H9 (cell line): ENCODE results near the gene HPCAL1. TPM values are rescaled to one million over a fixed set of nuclear protein-coding genes. Genes with fewer than 3 reads are reported as not detected.

Experiments used
- DNase-seq: peaks from one replicate; pipeline ENCODE4 v3.0.0-alpha.2; 2017
- H2AFZ ChIP-seq: one replicate; pipeline ENCODE4 v1.6.1; 2013; ENCODE audit warnings: mild to moderate bottlenecking, low read length, control low read depth, moderate library complexity
- H2AK5ac ChIP-seq: 2 replicates; pipeline ENCODE4 v1.6.1; 2013; ENCODE audit warnings: low read length, control low read depth, mixed read lengths; ENCODE audit not compliant: insufficient read length
- H2BK120ac ChIP-seq: one replicate; pipeline ENCODE4 v1.6.1; 2013; ENCODE audit warnings: low read depth, mild to moderate bottlenecking, low read length, control low read depth, inconsistent platforms; ENCODE audit not compliant: poor library complexity, severe bottlenecking
- H2BK12ac ChIP-seq: 2 replicates; pipeline ENCODE4 v1.6.1; 2013; ENCODE audit warnings: low read length, control low read depth, mixed read lengths, low read depth; ENCODE audit not compliant: insufficient read length
- H2BK15ac ChIP-seq: 2 replicates; pipeline ENCODE4 v1.6.1; 2013; ENCODE audit warnings: low read depth, low read length, control low read depth
- H2BK20ac ChIP-seq: one replicate; pipeline ENCODE4 v1.6.1; 2013; ENCODE audit warnings: low read depth, mild to moderate bottlenecking, low read length, control low read depth, inconsistent platforms; ENCODE audit not compliant: poor library complexity, severe bottlenecking
- H2BK5ac ChIP-seq: 2 replicates; pipeline ENCODE4 v1.6.1; 2013; ENCODE audit warnings: low read length, control low read depth, mixed read lengths; ENCODE audit not compliant: insufficient read length
- H3K14ac ChIP-seq: 2 replicates; pipeline ENCODE4 v1.6.1; 2013; ENCODE audit warnings: low read length, control low read depth; ENCODE audit not compliant: insufficient read depth
- H3K18ac ChIP-seq: 2 replicates; pipeline ENCODE4 v1.6.1; 2013; ENCODE audit warnings: low read depth, mild to moderate bottlenecking, mixed read lengths, low read length, control low read depth; ENCODE audit not compliant: insufficient read length
- H3K23ac ChIP-seq: 2 replicates; pipeline ENCODE4 v1.6.1; 2013; ENCODE audit warnings: low read length, control low read depth, mixed read lengths, low read depth; ENCODE audit not compliant: insufficient read length
- H3K23me2 ChIP-seq: 2 replicates; pipeline ENCODE4 v1.6.1; 2013; ENCODE audit warnings: low read depth, mild to moderate bottlenecking, mixed read lengths, low read length, control low read depth; ENCODE audit not compliant: insufficient read length, poor library complexity, severe bottlenecking
- H3K27ac ChIP-seq: 2 replicates; pipeline ENCODE4 v1.5.1; 2013; ENCODE audit warnings: low read length, control low read depth, mixed read lengths, low read depth; ENCODE audit not compliant: insufficient read length
- H3K27me3 ChIP-seq: 2 replicates; pipeline ENCODE4 v1.6.1; 2013; ENCODE audit warnings: low read length, control low read depth, inconsistent platforms; ENCODE audit not compliant: insufficient read depth
- H3K4ac ChIP-seq: 2 replicates; pipeline ENCODE4 v1.6.1; 2013; ENCODE audit warnings: low read depth, mild to moderate bottlenecking, control low read depth, inconsistent platforms, low read length, moderate library complexity
- H3K4me1 ChIP-seq: 2 replicates; pipeline ENCODE4 v1.6.1; 2013; ENCODE audit warnings: low read length, control low read depth, inconsistent platforms; ENCODE audit not compliant: insufficient read depth
- H3K4me2 ChIP-seq: 2 replicates; pipeline ENCODE4 v1.6.1; 2013; ENCODE audit warnings: low read length, control low read depth, mixed read lengths; ENCODE audit not compliant: insufficient read length, insufficient read depth
- H3K56ac ChIP-seq: 2 replicates; pipeline ENCODE4 v1.6.1; 2013; ENCODE audit warnings: low read depth, mild to moderate bottlenecking, mixed read lengths, low read length, control low read depth; ENCODE audit not compliant: insufficient read length
- H3K79me1 ChIP-seq: 2 replicates; pipeline ENCODE4 v1.6.1; 2013; ENCODE audit warnings: low read depth, mild to moderate bottlenecking, moderate library complexity, low read length, control low read depth, inconsistent platforms; ENCODE audit not compliant: insufficient read depth, poor library complexity, severe bottlenecking
- H3K79me2 ChIP-seq: 2 replicates; pipeline ENCODE4 v1.6.1; 2013; ENCODE audit warnings: low read length, control low read depth, inconsistent platforms; ENCODE audit not compliant: insufficient read depth
- H3K9ac ChIP-seq: 2 replicates; pipeline ENCODE4 v1.6.1; 2013; ENCODE audit warnings: low read length, control low read depth, mixed read lengths; ENCODE audit not compliant: insufficient read length; ENCODE audit errors: extremely low read depth
- H3K9me3 ChIP-seq: one replicate; pipeline ENCODE4 v1.6.1; 2013; ENCODE audit warnings: low read depth, low read length, inconsistent platforms; ENCODE audit not compliant: control insufficient read depth
- H3T11ph ChIP-seq: one replicate; pipeline ENCODE4 v1.6.1; 2013; ENCODE audit warnings: mild to moderate bottlenecking, low read length, control low read depth, inconsistent platforms
- H4K20me1 ChIP-seq: one replicate; pipeline ENCODE4 v1.6.1; 2013; ENCODE audit not compliant: control insufficient read depth, insufficient read length, insufficient read depth
- H4K5ac ChIP-seq: 2 replicates; pipeline ENCODE4 v1.6.1; 2013; ENCODE audit warnings: low read depth, mild to moderate bottlenecking, mixed read lengths, low read length, control low read depth; ENCODE audit not compliant: insufficient read length
- H4K8ac ChIP-seq: replicated peaks from 2 replicates; pipeline ENCODE4 v1.6.1; 2013; ENCODE audit warnings: low read length, control low read depth, mixed read lengths, low read depth; ENCODE audit not compliant: insufficient read length
- H4K91ac ChIP-seq: 2 replicates; pipeline ENCODE4 v1.6.1; 2013; ENCODE audit warnings: low read depth, mild to moderate bottlenecking, moderate library complexity, mixed read lengths, low read length, control low read depth; ENCODE audit not compliant: insufficient read length
- H3K27ac Mint-ChIP-seq, 3 experiments: 2 replicates in 2 of 3; 3 replicates in 1 of 3; pipeline ENCODE4 v1.8.0; 2020 to 2021; ENCODE audit warnings: mixed read lengths in 3 of 3, mild to moderate bottlenecking in 1 of 3, moderate library complexity in 1 of 3
- H3K27me3 Mint-ChIP-seq: 2 replicates; pipeline ENCODE4 v1.8.0; 2021; ENCODE audit warnings: low read depth, mild to moderate bottlenecking, moderate library complexity, mixed read lengths
- H3K36me3 Mint-ChIP-seq, 3 experiments: 2 replicates in 2 of 3; 3 replicates in 1 of 3; pipeline ENCODE4 v1.8.0; 2020 to 2021; ENCODE audit warnings: low read depth in 3 of 3, mixed read lengths in 3 of 3; ENCODE audit not compliant: insufficient read depth in 1 of 3
- H3K4me1 Mint-ChIP-seq, 2 experiments: 2 replicates each; pipeline ENCODE4 v1.8.0; 2020; ENCODE audit warnings: mixed read lengths in 2 of 2
- H3K4me3 Mint-ChIP-seq, 2 experiments: 2 replicates in 1 of 2; 3 replicates in 1 of 2; pipeline ENCODE4 v1.8.0; 2020 to 2021; ENCODE audit warnings: mild to moderate bottlenecking in 2 of 2, mixed read lengths in 2 of 2, moderate library complexity in 1 of 2
- H3K9me3 Mint-ChIP-seq, 2 experiments: 2 replicates in 1 of 2; 3 replicates in 1 of 2; pipeline ENCODE4 v1.8.0; 2020; ENCODE audit warnings: mild to moderate bottlenecking in 2 of 2, mixed read lengths in 2 of 2, moderate library complexity in 1 of 2
- WGBS: extraction: QIAGEN DNeasy Blood & Tissue Kit; methylation state at CpG from one replicate; pipeline ENCODE4 v1.1.7; 2013; ENCODE audit warnings: missing lambda C conversion rate, low lambda C conversion rate, mixed read lengths; ENCODE audit not compliant: insufficient read length; ENCODE audit errors: extremely low coverage; 5-methylcytosine and 5-hydroxymethylcytosine counted together
- total RNA-seq: library from RNA; stranded (reverse); gene quantifications from 2 replicates; pipeline ENCODE4 v1.2.1, GENCODE V29; 2021
- TF ChIP-seq, protein P1 (sequence below): fragments of 200-600 bp; sonication (generic); conservative IDR thresholded peaks from 3 replicates; pipeline ENCODE4 v1.8.0; 2021; ENCODE audit warnings: antibody characterized with exemption, mild to moderate bottlenecking

Gene HPCAL1
- total RNA-seq, 1 experiment from 2014 or later, result 4.7 TPM

DNA sequence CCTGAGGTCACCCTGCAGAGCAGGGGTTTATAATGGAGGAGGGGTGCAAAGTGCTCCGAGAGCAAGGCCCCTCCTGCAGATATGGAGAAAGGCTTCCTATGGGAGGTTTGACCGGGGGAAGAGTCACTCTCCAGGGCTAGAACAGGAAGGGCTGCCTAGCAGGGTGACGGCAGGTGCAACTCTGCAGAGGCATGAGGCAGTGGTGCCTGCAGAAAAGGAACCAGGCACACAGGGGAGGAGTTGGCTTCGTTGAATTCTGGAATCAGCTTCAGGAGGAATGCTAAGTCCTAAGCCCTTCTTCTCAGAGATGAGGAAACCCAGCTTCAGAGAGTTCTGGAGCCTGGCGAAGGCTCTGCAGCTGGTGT is 17.5 kb upstream of the HPCAL1 start:
- no peaks in the 10 kb centered on the region for H3K27me3 ChIP-seq

More for the DNA sequence above, 17.5 kb upstream of the HPCAL1 start:
- no peak overlapping the region for H4K5ac ChIP-seq
- no peak overlapping the region for H2BK20ac ChIP-seq
- no peak for DNase-seq
- no peak overlapping the region for H3K27ac ChIP-seq
- H4K91ac ChIP-seq, result no peak overlapping the region
- H4K20me1 ChIP-seq, result no peaks in the 10 kb centered on the region
- H2BK12ac ChIP-seq, result no peak overlapping the region
- no peaks in the 10 kb centered on the region for H3K79me2 ChIP-seq
- no peak overlapping the region for H2AK5ac ChIP-seq
- no peaks in the 10 kb centered on the region for H3K36me3 Mint-ChIP-seq
- H3K9ac ChIP-seq, result no peak overlapping the region
- H3K4me1 Mint-ChIP-seq, result peaks cover 9% of the 10 kb centered on the region in 2 experiments
- no peak overlapping the region for H3K18ac ChIP-seq
- 0 out of 2 replicates have a peak overlapping the region, but pooled peaks have one; percentile 6 for H3K14ac ChIP-seq
- no peaks in the 10 kb centered on the region for H3K79me1 ChIP-seq
- H3K23me2 ChIP-seq, result no peaks in the 10 kb centered on the region
- no peak overlapping the region for H2BK15ac ChIP-seq
- H3K9me3 Mint-ChIP-seq, result no peaks in the 10 kb centered on the region
- H3K4me1 ChIP-seq, result no peaks in the 10 kb centered on the region
- no peak overlapping the region for H2BK120ac ChIP-seq
- no peak overlapping the region for H3K27ac Mint-ChIP-seq
- H3K23ac ChIP-seq, result no peak overlapping the region
- no peak overlapping the region for H3K56ac ChIP-seq
- H4K8ac ChIP-seq, result no peak overlapping the region
- no peak overlapping the region for H3T11ph ChIP-seq
- no CpG with 5 or more reads among the region's 5 CpGs for WGBS
- no peak overlapping the region for H3K4ac ChIP-seq
- H2BK5ac ChIP-seq, result no peak overlapping the region
- H2AFZ ChIP-seq, result no peak overlapping the region
- H3K4me3 Mint-ChIP-seq, result no peak overlapping the region
- H3K9me3 ChIP-seq, result no peaks in the 10 kb centered on the region
- H3K4me2 ChIP-seq, result no peak overlapping the region
- H3K27me3 Mint-ChIP-seq, result no peaks in the 10 kb centered on the region; the same call in 1 of the 2 replicates
- TF ChIP-seq, protein P1, sequence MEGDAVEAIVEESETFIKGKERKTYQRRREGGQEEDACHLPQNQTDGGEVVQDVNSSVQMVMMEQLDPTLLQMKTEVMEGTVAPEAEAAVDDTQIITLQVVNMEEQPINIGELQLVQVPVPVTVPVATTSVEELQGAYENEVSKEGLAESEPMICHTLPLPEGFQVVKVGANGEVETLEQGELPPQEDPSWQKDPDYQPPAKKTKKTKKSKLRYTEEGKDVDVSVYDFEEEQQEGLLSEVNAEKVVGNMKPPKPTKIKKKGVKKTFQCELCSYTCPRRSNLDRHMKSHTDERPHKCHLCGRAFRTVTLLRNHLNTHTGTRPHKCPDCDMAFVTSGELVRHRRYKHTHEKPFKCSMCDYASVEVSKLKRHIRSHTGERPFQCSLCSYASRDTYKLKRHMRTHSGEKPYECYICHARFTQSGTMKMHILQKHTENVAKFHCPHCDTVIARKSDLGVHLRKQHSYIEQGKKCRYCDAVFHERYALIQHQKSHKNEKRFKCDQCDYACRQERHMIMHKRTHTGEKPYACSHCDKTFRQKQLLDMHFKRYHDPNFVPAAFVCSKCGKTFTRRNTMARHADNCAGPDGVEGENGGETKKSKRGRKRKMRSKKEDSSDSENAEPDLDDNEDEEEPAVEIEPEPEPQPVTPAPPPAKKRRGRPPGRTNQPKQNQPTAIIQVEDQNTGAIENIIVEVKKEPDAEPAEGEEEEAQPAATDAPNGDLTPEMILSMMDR, result no peak
